B cell (primary cell): ENCODE results near the gene KCNJ4. TPM values are rescaled to one million over a fixed set of nuclear protein-coding genes. Genes with fewer than 3 reads are reported as not detected.
A peak's percentile ranks its signal among the peaks of the same experiment; 100 is the strongest.

Source experiments
- ATAC-seq: fragments of 200-7000 bp; cut with Tn5 transposase; one replicate; pipeline ENCODE4 v1.10.0; 2021; ENCODE audit warnings: low read depth, mild to moderate bottlenecking, moderate number of reproducible peaks, moderate library complexity
- CTCF ChIA-PET: fragments of 350-600 bp; sonication (Branson Sonifier 250); formaldehyde crosslinking; loops from one replicate; lab custom pipeline; 2021; ENCODE audit warnings: antibody characterized with exemption, inconsistent platforms; lab: Charles Lee
- POLR2A ChIA-PET: fragments of 350-600 bp; sonication (Branson Sonifier 250); formaldehyde crosslinking; loops from one replicate; lab custom pipeline; 2021; ENCODE audit warnings: antibody characterized with exemption; lab: Charles Lee
- DNase-seq: peaks from one replicate; pipeline ENCODE4 v3.0.0; 2013
- H2AFZ ChIP-seq: 2 replicates; pipeline ENCODE4 v1.6.1; 2012; ENCODE audit warnings: mild to moderate bottlenecking, low read depth, low read length; ENCODE audit not compliant: insufficient read depth, poor library complexity, severe bottlenecking
- H3K27ac ChIP-seq, 2 donors: 1 replicate in 1 of 2; 2 replicates in 1 of 2; pipeline ENCODE4 v1.5.1; 2012 to 2013; ENCODE audit warnings: low read length in 2 of 2, mild to moderate bottlenecking in 2 of 2, moderate library complexity in 1 of 2
- H3K27me3 ChIP-seq, 4 experiments: fragments of 200-600 bp in 1 of 4; sonication (generic) in 1 of 4; replicated peaks in 1 of 4; 1 replicate in 2 of 4; 2 replicates in 2 of 4; pipeline versions ENCODE4 v1.6.1 to v1.7.0; 2013 to 2016; ENCODE audit warnings: low read length in 3 of 4, mild to moderate bottlenecking in 2 of 4, mixed read lengths in 1 of 4, moderate library complexity in 1 of 4; ENCODE audit not compliant: insufficient read depth in 4 of 4, control insufficient read depth in 3 of 4; ENCODE audit errors: control extremely low read depth in 1 of 4
- H3K36me3 ChIP-seq, 2 experiments: replicated peaks in 1 of 2; 1 replicate in 1 of 2; 2 replicates in 1 of 2; pipeline versions ENCODE4 v1.6.1 to v1.7.1; 2013; ENCODE audit warnings: low read length in 1 of 2; ENCODE audit not compliant: insufficient read depth in 2 of 2, control insufficient read depth in 1 of 2; ENCODE audit errors: control extremely low read depth in 1 of 2, extremely low read depth in 1 of 2
- H3K4me1 ChIP-seq, 2 donors: fragments of 200-600 bp in 1 of 2; sonication (generic) in 1 of 2; 1 replicate in 1 of 2; 2 replicates in 1 of 2; pipeline versions ENCODE4 v1.5.1 to v1.6.1; 2013 to 2017; ENCODE audit warnings: low read length in 2 of 2; ENCODE audit not compliant: control insufficient read depth in 2 of 2, insufficient read depth in 2 of 2
- H3K4me2 ChIP-seq: replicated peaks from 2 replicates; pipeline ENCODE3; 2012; ENCODE audit warnings: mild to moderate bottlenecking, low read depth, low read length; ENCODE audit not compliant: poor library complexity, severe bottlenecking
- H3K4me3 ChIP-seq, 5 experiments: fragments of 200-600 bp in 1 of 5; sonication (generic) in 1 of 5; 1 replicate in 3 of 5; 2 replicates in 2 of 5; pipeline versions ENCODE4 v1.5.1 to v1.7.0; 2011 to 2016; ENCODE audit warnings: low read length in 4 of 5, mild to moderate bottlenecking in 4 of 5, low read depth in 2 of 5, control low read depth in 1 of 5, moderate library complexity in 1 of 5; ENCODE audit not compliant: insufficient read depth in 1 of 5; ENCODE audit errors: control extremely low read depth in 1 of 5, extremely low read depth in 1 of 5
- H3K79me2 ChIP-seq: fragments of 200-600 bp; sonication (generic); one replicate; pipeline ENCODE4 v1.6.0; 2016; ENCODE audit warnings: low read length; ENCODE audit not compliant: control insufficient read depth, insufficient read depth
- H3K9ac ChIP-seq: fragments of 200-600 bp; sonication (generic); 2 replicates; pipeline ENCODE4 v1.6.1; 2017; ENCODE audit warnings: mild to moderate bottlenecking, low read length, moderate library complexity
- H3K9me3 ChIP-seq, 3 donors: one replicate each; pipeline versions ENCODE4 v1.6.1 to v1.7.1; 2013; ENCODE audit warnings: low read length in 2 of 3; ENCODE audit not compliant: control insufficient read depth in 2 of 3, insufficient read depth in 1 of 3; ENCODE audit errors: control extremely low read depth in 1 of 3
- H4K20me1 ChIP-seq: 2 replicates; pipeline ENCODE4 v1.6.0; 2012; ENCODE audit warnings: mild to moderate bottlenecking, low read length; ENCODE audit not compliant: insufficient read depth, control insufficient read depth, poor library complexity, severe bottlenecking
- H3K27ac Mint-ChIP-seq: one replicate; pipeline ENCODE4 v1.8.0; 2021; ENCODE audit warnings: mixed read lengths
- H3K27me3 Mint-ChIP-seq: one replicate; pipeline ENCODE4 v1.8.0; 2021; ENCODE audit warnings: mixed read lengths
- H3K4me1 Mint-ChIP-seq: one replicate; pipeline ENCODE4 v1.8.0; 2021; ENCODE audit warnings: mixed read lengths
- H3K4me3 Mint-ChIP-seq: one replicate; pipeline ENCODE4 v1.8.0; 2021; ENCODE audit warnings: mixed read lengths
- H3K9me3 Mint-ChIP-seq: one replicate; pipeline ENCODE4 v1.8.0; 2022; ENCODE audit warnings: mixed read lengths; ENCODE audit not compliant: insufficient read depth
- EZH2 ChIP-seq: IDR thresholded peaks from 2 replicates; pipeline ENCODE4 v1.6.1; 2012; ENCODE audit warnings: borderline replicate concordance, low read depth, mild to moderate bottlenecking, moderate library complexity, low read length; ENCODE audit not compliant: insufficient read depth, poor library complexity, severe bottlenecking
- WGBS: methylation state at CpG from one replicate; pipeline ENCODE4 v1.1.5; 2013; ENCODE audit warnings: missing lambda C conversion rate; ENCODE audit not compliant: insufficient coverage; 5-methylcytosine and 5-hydroxymethylcytosine counted together
- intact Hi-C: fragments of 100-400 bp; cut with micrococcal nuclease; formaldehyde crosslinking; loops from one replicate; pipeline ENCODE4 v1.10.0; 2022
- polyA plus RNA-seq: library from polyadenylated mRNA; depleted of rRNA; stranded (reverse); fragments of >200 nt; gene quantifications from 2 replicates; pipeline ENCODE4 v1.2.3, GENCODE V29; 2012
- total RNA-seq, 2 donors: library from RNA; stranded (reverse); fragments of 120-200 nt in 1 of 2; gene quantifications; 1 replicate in 1 of 2; 2 replicates in 1 of 2; pipeline versions ENCODE4 v1.2.3 to v1.2.4, GENCODE V29; 2013 to 2022
- TF ChIP-seq, protein P1 (sequence below): fragments of 200-600 bp; IDR thresholded peaks from one replicate; pipeline ENCODE4 v1.8.0; 2022; ENCODE audit warnings: antibody characterized with exemption, mild to moderate bottlenecking

KCNJ4 gene
- total and polyA plus RNA-seq, 2 donors (not counting 1 experiment from before 2014, with no cell fraction given): not detected

DNA sequence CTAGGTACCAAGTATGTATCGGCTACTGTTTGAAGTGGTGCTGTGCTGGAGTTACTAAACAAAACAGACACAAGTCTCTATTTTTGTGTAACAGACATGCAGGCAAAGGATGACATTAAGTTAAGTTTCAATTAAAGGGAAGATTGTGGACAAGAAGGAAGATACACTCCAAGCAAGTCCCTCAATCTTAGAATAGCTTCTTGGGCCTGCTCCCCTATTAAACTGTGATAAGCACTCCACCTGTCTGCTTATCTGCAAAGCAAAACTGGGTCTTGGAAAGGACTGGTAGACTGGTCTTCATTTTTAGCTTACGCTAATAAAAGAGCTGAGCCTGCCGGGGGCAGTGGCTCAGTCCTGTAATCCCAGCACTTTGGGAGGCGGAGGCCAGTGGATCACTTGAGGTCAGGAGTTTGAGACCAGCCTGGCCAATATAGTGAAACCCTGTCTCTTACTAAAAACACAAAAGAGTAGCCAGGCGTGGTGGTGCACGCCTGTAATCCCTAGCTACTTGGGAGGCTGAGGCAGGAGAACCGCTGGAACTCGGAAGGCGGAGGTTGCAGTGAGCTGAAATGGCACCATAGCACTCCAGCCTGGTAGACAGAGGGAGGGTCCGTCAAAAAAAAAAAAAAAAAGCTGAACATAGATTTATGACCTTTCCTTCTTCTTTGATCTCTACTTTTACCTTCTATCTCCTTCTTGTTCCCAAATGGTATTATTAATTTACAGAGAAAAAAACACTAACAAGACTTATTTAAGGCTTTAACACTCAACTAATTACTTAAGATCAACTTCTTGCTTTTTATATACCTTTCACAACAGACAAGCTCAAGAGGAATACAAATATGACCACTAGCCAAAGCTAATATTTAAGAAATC, 47.0 kb upstream of the KCNJ4 start:
- no peaks in the 10 kb centered on the region for H3K27me3 Mint-ChIP-seq
- Histone ChIP-seq H2AFZ (no peak overlapping the region), H3K9ac (no peak overlapping the region), H4K20me1 (peaks cover 47% of the 10 kb centered on the region), H3K36me3 (peaks cover 6 to 70% of the 10 kb centered on the region in 2 experiments), H3K27me3 (no peaks in the 10 kb centered on the region), H3K27ac (peak overlapping the region in 1 of 2 donors; percentile 59), H3K4me3 (no peak overlapping the region), H3K79me2 (peaks cover 90% of the 10 kb centered on the region), H3K9me3 (peaks cover 0 to 4% (median 0%) of the 10 kb centered on the region in 3 donors), H3K4me1 (peaks cover 34 to 40% of the 10 kb centered on the region in 2 donors), H3K4me2 (peak overlapping the region; percentile 91)
- H3K4me1 Mint-ChIP-seq: peaks cover 58% of the 10 kb centered on the region
- H3K4me3 Mint-ChIP-seq: peak overlapping the region; percentile 99
- WGBS: 96% methylated on average over 7 of the region's 10 CpGs
- TF ChIP-seq, protein P1, sequence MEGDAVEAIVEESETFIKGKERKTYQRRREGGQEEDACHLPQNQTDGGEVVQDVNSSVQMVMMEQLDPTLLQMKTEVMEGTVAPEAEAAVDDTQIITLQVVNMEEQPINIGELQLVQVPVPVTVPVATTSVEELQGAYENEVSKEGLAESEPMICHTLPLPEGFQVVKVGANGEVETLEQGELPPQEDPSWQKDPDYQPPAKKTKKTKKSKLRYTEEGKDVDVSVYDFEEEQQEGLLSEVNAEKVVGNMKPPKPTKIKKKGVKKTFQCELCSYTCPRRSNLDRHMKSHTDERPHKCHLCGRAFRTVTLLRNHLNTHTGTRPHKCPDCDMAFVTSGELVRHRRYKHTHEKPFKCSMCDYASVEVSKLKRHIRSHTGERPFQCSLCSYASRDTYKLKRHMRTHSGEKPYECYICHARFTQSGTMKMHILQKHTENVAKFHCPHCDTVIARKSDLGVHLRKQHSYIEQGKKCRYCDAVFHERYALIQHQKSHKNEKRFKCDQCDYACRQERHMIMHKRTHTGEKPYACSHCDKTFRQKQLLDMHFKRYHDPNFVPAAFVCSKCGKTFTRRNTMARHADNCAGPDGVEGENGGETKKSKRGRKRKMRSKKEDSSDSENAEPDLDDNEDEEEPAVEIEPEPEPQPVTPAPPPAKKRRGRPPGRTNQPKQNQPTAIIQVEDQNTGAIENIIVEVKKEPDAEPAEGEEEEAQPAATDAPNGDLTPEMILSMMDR: no peak
- TF ChIP-seq EZH2: no peak
- peak overlapping the region; percentile 17 for H3K27ac Mint-ChIP-seq
- ChIA-PET POLR2A (interaction anchor here (0.7 kb wide), 2 partner anchors 12 to 215 kb away, joined by 3 to 7 read pairs; no protein-coding TSS in a partner anchor), CTCF (interaction anchor here (0.6 to 1.3 kb wide), 4 partner anchors 11 to 445 kb away, joined by 3 to 7 read pairs (median 4); partner anchors contain the start of gene PICK1)
- ATAC-seq (no peak), DNase-seq (no peak)
- intact Hi-C loops: loop anchor here (10.0 kb wide), 2 partner anchors 153 to 897 kb away; partner anchors contain the start of genes CBY1, FAM227A and GGA1
- no peaks in the 10 kb centered on the region for H3K9me3 Mint-ChIP-seq
